HEK293T (cell line): ENCODE data around the gene ZNRD2.

Experiments used
- CTCF ChIA-PET: fragments of 350-600 bp; formaldehyde crosslinking; extraction: SDS; loops from one replicate; lab custom pipeline; 2021; ENCODE audit warnings: antibody characterized with exemption, inconsistent platforms; lab: Yijun Ruan, JAX
- POLR2A ChIA-PET: fragments of 350-600 bp; formaldehyde crosslinking; extraction: SDS; loops from one replicate; lab custom pipeline; 2020; ENCODE audit warnings: antibody characterized with exemption, inconsistent platforms; lab: Yijun Ruan, JAX
- DNase-seq: peaks from one replicate; pipeline ENCODE4 v3.0.0; 2012; ENCODE audit warnings: mixed read lengths; ENCODE audit errors: extremely low spot score
- ARNT ChIP-seq: fragments of 450-650 bp; IDR thresholded peaks from 2 replicates; pipeline ENCODE4 v1.6.1; 2017; ENCODE audit warnings: mild to moderate bottlenecking
- BHLHE40 ChIP-seq: fragments of 450-650 bp; IDR thresholded peaks from 2 replicates; pipeline ENCODE4 v1.6.1; 2016; ENCODE audit warnings: mild to moderate bottlenecking, moderate library complexity, borderline replicate concordance
- CTBP1 ChIP-seq: fragments of 450-650 bp; IDR thresholded peaks from 2 replicates; pipeline ENCODE4 v1.6.1; 2016; ENCODE audit warnings: borderline replicate concordance
- ELF4 ChIP-seq: fragments of 450-650 bp; IDR thresholded peaks from 2 replicates; pipeline ENCODE4 v1.6.1; 2017; ENCODE audit warnings: antibody characterized with exemption
- FOXA1 ChIP-seq: fragments of 450-650 bp; IDR thresholded peaks from 2 replicates; pipeline ENCODE4 v1.6.1; 2016; ENCODE audit warnings: mild to moderate bottlenecking
- FOXK2 ChIP-seq: fragments of 450-650 bp; IDR thresholded peaks from 2 replicates; pipeline ENCODE4 v1.6.1; 2016; ENCODE audit warnings: mild to moderate bottlenecking
- FOXM1 ChIP-seq: fragments of 450-650 bp; IDR thresholded peaks from 2 replicates; pipeline ENCODE4 v1.6.1; 2017; ENCODE audit warnings: mild to moderate bottlenecking, borderline replicate concordance
- HDGF ChIP-seq: fragments of 450-650 bp; IDR thresholded peaks from 2 replicates; pipeline ENCODE4 v1.6.1; 2017; ENCODE audit warnings: antibody characterized with exemption, borderline replicate concordance
- L3MBTL2 ChIP-seq: fragments of 450-650 bp; conservative IDR thresholded peaks from 2 replicates; pipeline ENCODE4 v1.6.1; 2016; ENCODE audit warnings: mild to moderate bottlenecking
- LEF1 ChIP-seq: fragments of 450-650 bp; IDR thresholded peaks from 2 replicates; pipeline ENCODE4 v1.6.1; 2017; ENCODE audit warnings: mild to moderate bottlenecking, borderline replicate concordance
- NFRKB ChIP-seq: fragments of 450-650 bp; IDR thresholded peaks from 2 replicates; pipeline ENCODE4 v1.6.1; 2016; ENCODE audit warnings: mild to moderate bottlenecking, moderate library complexity
- PKNOX1 ChIP-seq: fragments of 450-650 bp; IDR thresholded peaks from 2 replicates; pipeline ENCODE4 v1.6.1; 2016
- SP1 ChIP-seq: fragments of 450-650 bp; IDR thresholded peaks from 2 replicates; pipeline ENCODE4 v1.6.1; 2017
- SUZ12 ChIP-seq: fragments of 450-650 bp; IDR thresholded peaks from 2 replicates; pipeline ENCODE4 v1.6.1; 2016; ENCODE audit warnings: mild to moderate bottlenecking
- TARDBP ChIP-seq: fragments of 450-650 bp; IDR thresholded peaks from 2 replicates; pipeline ENCODE4 v1.6.1; 2016
- ZNF384 ChIP-seq: fragments of 450-650 bp; IDR thresholded peaks from 2 replicates; pipeline ENCODE4 v1.6.1; 2016

Gene ZNRD2

GRCh38 chr11:65573391-65574079 is 3.3 kb downstream of the ZNRD2 start:
- no peak for TF ChIP-seq TARDBP
- no peak for TF ChIP-seq HDGF
- ChIA-PET CTCF (interaction anchor here (0.6 to 4.4 kb wide), 6 partner anchors 13 to 119 kb away, joined by 3 to 50 read pairs (median 6); no protein-coding TSS in a partner anchor), POLR2A (interaction anchor here (0.7 to 2.0 kb wide), 7 partner anchors 14 to 74 kb away, joined by 3 to 9 read pairs (median 5); partner anchors contain the start of genes LTBP3, MALAT1, PCNX3 and SCYL1)
- DNase-seq, result no peak

GRCh38 chr11:65574109-65574810 is 4.0 kb downstream of the ZNRD2 start:
- ChIA-PET POLR2A (interaction anchor here (2.0 kb wide), 1 partner anchor 75 kb away, joined by 8 read pairs; the partner anchor contains the start of gene MALAT1), CTCF (interaction anchor here (2.0 to 4.4 kb wide), 3 partner anchors 14 to 34 kb away, joined by 6 to 50 read pairs (median 8); no protein-coding TSS in a partner anchor)
- peak; percentile 89 for DNase-seq
- no peak for TF ChIP-seq NFRKB
- TF ChIP-seq ZNF384, result no peak
- no peak for TF ChIP-seq CTBP1
- no peak for TF ChIP-seq FOXK2
- TF ChIP-seq FOXM1, result no peak
- no peak for TF ChIP-seq PKNOX1
- TF ChIP-seq LEF1, result no peak
- TF ChIP-seq SP1, result no peak
- no peak for TF ChIP-seq SUZ12
- no peak for TF ChIP-seq ARNT
- no peak for TF ChIP-seq TARDBP
- TF ChIP-seq ELF4, result no peak
- no peak for TF ChIP-seq L3MBTL2
- TF ChIP-seq FOXA1, result no peak
- TF ChIP-seq BHLHE40, result no peak
- TF ChIP-seq HDGF, result no peak

DNA sequence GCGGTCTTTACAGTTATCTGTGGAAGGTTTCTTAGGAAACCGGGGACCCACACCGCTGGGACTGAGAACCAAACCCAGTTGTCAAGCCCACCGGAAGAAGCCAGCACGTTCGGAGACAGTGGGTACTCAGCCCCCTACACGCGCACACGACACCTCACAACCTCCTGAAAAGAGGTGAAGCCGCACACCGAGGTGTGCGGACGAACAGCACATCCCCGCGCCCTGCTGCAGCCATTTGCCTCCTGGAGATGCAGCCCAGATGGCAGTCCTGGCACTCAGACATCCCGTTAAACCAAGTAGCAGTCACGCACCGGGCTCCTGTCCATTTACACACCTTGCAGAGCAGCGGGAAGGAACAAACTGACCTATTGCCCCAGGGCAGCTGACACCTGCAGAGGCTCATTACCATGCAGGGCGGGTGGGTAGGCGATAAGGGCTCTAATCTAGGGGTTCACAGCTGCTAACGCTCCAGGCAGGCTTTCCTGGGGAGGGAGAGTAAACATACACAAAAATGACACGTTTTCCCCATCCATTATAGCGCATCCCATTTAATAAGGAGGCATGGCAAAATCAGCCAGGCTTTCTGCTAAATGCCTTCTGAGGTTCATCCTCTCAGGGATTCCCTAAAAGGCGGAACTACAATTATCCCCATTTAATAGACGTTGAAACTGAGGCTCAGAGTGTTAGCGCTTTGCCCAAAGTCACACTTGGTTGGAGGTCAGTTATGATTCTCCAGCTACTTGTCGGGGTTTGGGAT is 4.7 kb downstream of the ZNRD2 start:
- CTCF ChIA-PET, result no interaction called here

GRCh38 chr11:65575568-65576231 is 5.4 kb downstream of the ZNRD2 start, which contains the start of gene EHBP1L1:
EHBP1L1 (plus strand) TSS chr11:65576053; CDS start chr11:65576303, 250 bp downstream.
- peak; percentile 55 for DNase-seq
- ChIA-PET POLR2A (interaction anchor here (1.3 to 1.9 kb wide), 3 partner anchors 17 to 38 kb away, joined by 4 to 5 read pairs (median 5); no protein-coding TSS in a partner anchor), CTCF (no interaction called here)
- TF ChIP-seq ZNF384, result no peak
- TF ChIP-seq NFRKB, result no peak
- no peak for TF ChIP-seq LEF1
- no peak for TF ChIP-seq ELF4
- TF ChIP-seq SUZ12, result no peak
- no peak for TF ChIP-seq SP1
- TF ChIP-seq BHLHE40, result no peak
- TF ChIP-seq FOXM1, result no peak
- TF ChIP-seq CTBP1, result no peak
- no peak for TF ChIP-seq TARDBP
- no peak for TF ChIP-seq PKNOX1
- TF ChIP-seq FOXK2, result no peak
- TF ChIP-seq L3MBTL2, result no peak

More for the DNA sequence above, 4.7 kb downstream of the ZNRD2 start:
- DNase-seq, result no peak
- POLR2A ChIA-PET, result interaction anchor here (1.9 kb wide), 1 partner anchor 38 kb away, joined by 5 read pairs; no protein-coding TSS in a partner anchor
- TF ChIP-seq FOXM1, result no peak
- no peak for TF ChIP-seq CTBP1
- TF ChIP-seq ARNT, result no peak
- no peak for TF ChIP-seq ZNF384
- no peak for TF ChIP-seq NFRKB
- TF ChIP-seq SUZ12, result no peak
- TF ChIP-seq FOXA1, result no peak
- no peak for TF ChIP-seq TARDBP
- no peak for TF ChIP-seq BHLHE40
- TF ChIP-seq L3MBTL2, result no peak
- TF ChIP-seq HDGF, result no peak
- TF ChIP-seq PKNOX1, result no peak
- TF ChIP-seq LEF1, result no peak
- TF ChIP-seq SP1, result no peak
- no peak for TF ChIP-seq ELF4
- TF ChIP-seq FOXK2, result no peak
